NCI-H2107 treated with DMSO at 0.1 percent for 48 hours (cell line): ENCODE data around the gene CUL9.

Experiments used
- DNase-seq: peaks from one replicate; lab custom pipeline; 2025; ENCODE audit not compliant: unreplicated experiment; lab: John Stamatoyannopoulos, UW

The CUL9 gene

GRCh38 chr6:43269273-43270007 is 87.4 kb downstream of the CUL9 start:
- no peak for DNase-seq

- peak; percentile 56 for DNase-seq
These were observed 89.3 kb downstream of the CUL9 start for GRCh38 chr6:43271103-43271815.

GRCh38 chr6:43271944-43272343 is 89.9 kb downstream of the CUL9 start:
- no peak for DNase-seq

GRCh38 chr6:43273707-43274106 is 91.7 kb downstream of the CUL9 start:
- no peak for DNase-seq
